HepG2 (cell line): ENCODE data around the gene FRMD4B. TPM values are rescaled to one million over a fixed set of nuclear protein-coding genes. Genes with fewer than 3 reads are reported as not detected.

Experiments used
- ATAC-seq: fragments of 200-7000 bp; cut with Tn5 transposase; 3 replicates; pipeline ENCODE4 v1.9.1; 2020; ENCODE audit warnings: mild to moderate bottlenecking, moderate library complexity
- BruUV-seq: library from RNA; stranded (reverse); fragments of 400-500 nt; replicated peaks from 2 replicates; lab custom pipeline; 2021; lab: Mats Ljungman, UMichigan
- CTCF ChIA-PET: fragments of 300-600 bp; formaldehyde crosslinking; extraction: SDS; loops from one replicate; lab custom pipeline; 2021; ENCODE audit warnings: low total read pairs, inconsistent platforms, low intra/inter-chr PET ratio; lab: Yijun Ruan, JAX
- POLR2A ChIA-PET: fragments of 350-600 bp; sonication (Branson Sonifier 250); formaldehyde crosslinking; loops from one replicate; lab custom pipeline; 2020; ENCODE audit warnings: antibody characterized with exemption, inconsistent platforms; lab: Yijun Ruan, JAX
- DNase-seq: peaks from one replicate; pipeline ENCODE4 v3.0.0-alpha.2; 2015; ENCODE audit warnings: low spot score
- FAIRE-seq: peaks from 3 replicates; lab custom pipeline; 2011; peaks lifted over from hg19 to GRCh38; lab: Jason Lieb, UNC
- H2AFZ ChIP-seq: one replicate; pipeline ENCODE4 v1.6.1; 2011; ENCODE audit warnings: low read length, inconsistent platforms
- H3K27ac ChIP-seq: fragments of 300-600 bp; 3 replicates; pipeline ENCODE4 v1.8.0; 2011; ENCODE audit warnings: mixed run types, mild to moderate bottlenecking, mixed read lengths, low read length, inconsistent platforms; ENCODE audit not compliant: insufficient read depth; ENCODE audit errors: extremely low read length
- H3K27me3 ChIP-seq, 2 experiments: fragments of 200-600 bp in 1 of 2; 2 replicates in 1 of 2; 3 replicates in 1 of 2; pipeline versions ENCODE4 v1.6.0 to v1.8.0; 2011; ENCODE audit warnings: low read length in 2 of 2, mild to moderate bottlenecking in 2 of 2, moderate library complexity in 2 of 2, inconsistent platforms in 1 of 2; ENCODE audit not compliant: insufficient read depth in 2 of 2, control insufficient read depth in 1 of 2
- H3K36me3 ChIP-seq, 2 experiments: fragments of 200-600 bp in 1 of 2; replicated peaks in 1 of 2; 2 replicates in 1 of 2; 3 replicates in 1 of 2; pipeline versions ENCODE4 v1.5.1 to v1.8.0; 2011; ENCODE audit warnings: low read length in 2 of 2, inconsistent platforms in 1 of 2; ENCODE audit not compliant: insufficient read depth in 2 of 2, control insufficient read depth in 1 of 2
- H3K4me1 ChIP-seq: 2 replicates; pipeline ENCODE4 v1.5.1; 2012; ENCODE audit warnings: low read length, inconsistent platforms; ENCODE audit not compliant: insufficient read depth
- H3K4me2 ChIP-seq: 2 replicates; pipeline ENCODE4 v1.6.0; 2011; ENCODE audit warnings: low read depth, low read length, inconsistent platforms
- H3K4me3 ChIP-seq, 3 experiments: fragments of 200-600 bp in 1 of 3; sonication (generic), shearing (Covaris generic) in 1 of 3; replicated peaks in 1 of 3; 2 replicates each; pipeline ENCODE4 v1.5.1; 2011 to 2016; ENCODE audit warnings: low read length in 3 of 3, inconsistent platforms in 2 of 3, low read depth in 2 of 3, mild to moderate bottlenecking in 2 of 3, control low read depth in 1 of 3, mixed read lengths in 1 of 3; ENCODE audit not compliant: insufficient read depth in 1 of 3
- H3K79me2 ChIP-seq: one replicate; pipeline ENCODE4 v1.6.1; 2011; ENCODE audit warnings: low read length, inconsistent platforms; ENCODE audit not compliant: insufficient read depth
- H3K9ac ChIP-seq: 2 replicates; pipeline ENCODE4 v1.6.0; 2011; ENCODE audit warnings: mild to moderate bottlenecking, low read depth, low read length, inconsistent platforms; ENCODE audit not compliant: insufficient read depth
- H3K9me3 ChIP-seq: 2 replicates; pipeline ENCODE4 v1.5.1; 2012; ENCODE audit warnings: mild to moderate bottlenecking, low read length
- H4K20me1 ChIP-seq: 2 replicates; pipeline ENCODE4 v1.6.0; 2011; ENCODE audit warnings: inconsistent platforms, mild to moderate bottlenecking, low read length, moderate library complexity; ENCODE audit not compliant: insufficient read depth
- FIP1L1 ChIP-seq: fragments of 200-400 bp; formaldehyde crosslinking; IDR thresholded peaks from 2 replicates; pipeline ENCODE4 v1.6.1; 2018; ENCODE audit warnings: low read depth, mild to moderate bottlenecking, low read length, moderate library complexity, borderline replicate concordance; ENCODE audit not compliant: insufficient read depth
- HIVEP1 ChIP-seq: sonication (generic); formaldehyde crosslinking; IDR thresholded peaks from 2 replicates; pipeline ENCODE4 v1.4.0; 2020; ENCODE audit warnings: mild to moderate bottlenecking, missing genetic modification reagents
- HMGXB4 ChIP-seq, 2 experiments: sonication (generic) in 1 of 2; formaldehyde crosslinking in 1 of 2; IDR thresholded peaks; 2 replicates each; pipeline versions ENCODE4 v1.4.0 to v1.6.1; 2018 to 2020; ENCODE audit warnings: missing genetic modification reagents in 2 of 2, borderline replicate concordance in 1 of 2, low read depth in 1 of 2, mild to moderate bottlenecking in 1 of 2, missing biosample characterization in 1 of 2
- NPAS2 ChIP-seq: sonication (generic); formaldehyde crosslinking; IDR thresholded peaks from 2 replicates; pipeline ENCODE4 v1.8.0; 2022; ENCODE audit warnings: mild to moderate bottlenecking, missing genetic modification reagents, borderline replicate concordance
- PAXIP1 ChIP-seq: sonication (generic); formaldehyde crosslinking; conservative IDR thresholded peaks from 2 replicates; pipeline ENCODE4 v1.4.0; 2020; ENCODE audit warnings: mild to moderate bottlenecking, missing genetic modification reagents, moderate library complexity
- POLR2AphosphoS2 ChIP-seq: IDR thresholded peaks from 2 replicates; pipeline ENCODE4 v1.6.1; 2011; ENCODE audit warnings: low read depth, low read length, improper control_type of control experiment
- TCF7L2 ChIP-seq: IDR thresholded peaks from 2 replicates; pipeline ENCODE4 v1.6.1; 2011; ENCODE audit warnings: mild to moderate bottlenecking, low read depth, low read length, moderate library complexity
- YY1 ChIP-seq: IDR thresholded peaks from 2 replicates; pipeline ENCODE4 v1.6.1; 2011; ENCODE audit warnings: low read length, low read depth, moderate library complexity, mild to moderate bottlenecking; ENCODE audit not compliant: insufficient read depth, insufficient replicate concordance
- ZFY ChIP-seq: sonication (generic); formaldehyde crosslinking; IDR thresholded peaks from 2 replicates; pipeline ENCODE4 v1.4.0; 2020; ENCODE audit warnings: missing genetic modification reagents
- ZMYM3 ChIP-seq: sonication (generic); formaldehyde crosslinking; IDR thresholded peaks from 2 replicates; pipeline ENCODE4 v1.5.1; 2020; ENCODE audit warnings: mild to moderate bottlenecking, missing genetic modification reagents
- ZNF20 ChIP-seq: sonication (generic); formaldehyde crosslinking; IDR thresholded peaks from 2 replicates; pipeline ENCODE4 v1.4.0; 2020; ENCODE audit warnings: mild to moderate bottlenecking, moderate library complexity, missing genetic modification reagents
- ZNF230 ChIP-seq: sonication (generic); formaldehyde crosslinking; IDR thresholded peaks from 2 replicates; pipeline ENCODE4 v1.4.0; 2020; ENCODE audit warnings: mild to moderate bottlenecking, missing genetic modification reagents
- ZNF33B ChIP-seq: sonication (generic); formaldehyde crosslinking; IDR thresholded peaks from 2 replicates; pipeline ENCODE4 v1.5.1; 2020; ENCODE audit warnings: mild to moderate bottlenecking, missing genetic modification reagents
- ZNF652 ChIP-seq: IDR thresholded peaks from 2 replicates; pipeline ENCODE4 v1.6.1; 2016; ENCODE audit warnings: low read depth, borderline replicate concordance
- ZNF841 ChIP-seq: sonication (generic); formaldehyde crosslinking; IDR thresholded peaks from 2 replicates; pipeline ENCODE4 v1.8.1; 2023; ENCODE audit warnings: missing genetic modification reagents, borderline replicate concordance
- WGBS: methylation state at CpG from one replicate; pipeline ENCODE4 v1.1.6; 2017; ENCODE audit warnings: low lambda C conversion rate; 5-methylcytosine and 5-hydroxymethylcytosine counted together
- in situ Hi-C: cut with HindIII; loops from 2 replicates; pipeline ENCODE4 v1.10.0; 2017; ENCODE audit warnings: low pct_unique_long_range_greater_than_20kb; ENCODE audit not compliant: extremely low pct_ligation_motif_present
- intact Hi-C: fragments of 100-400 bp; cut with micrococcal nuclease; formaldehyde crosslinking; loops from one replicate; pipeline ENCODE4 v1.10.0; 2022; ENCODE audit not compliant: unreplicated experiment
- polyA plus RNA-seq, 8 experiments: library from polyadenylated mRNA; depleted of rRNA in 3 of 8; stranded (reverse) in 7 of 8; unstranded in 1 of 8; fragments of >200 nt; fragmentation: Illumina TruSeq in 4 of 8; extraction: Trizol in 4 of 8; gene quantifications; 2 replicates each; pipeline versions ENCODE4 v1.2.1 to v1.2.3, GENCODE V29; 2011 to 2016; ENCODE audit warnings: low read depth in 4 of 8, missing spikeins in 1 of 8, mixed read lengths in 1 of 8; ENCODE audit not compliant: insufficient read depth in 1 of 8
- total RNA-seq, 5 experiments: library from RNA; depleted of rRNA; stranded (reverse); fragments of >200 nt; fragmentation: Illumina TruSeq; extraction: Trizol; gene quantifications; 2 replicates each; pipeline ENCODE4 v1.2.3, GENCODE V29; 2016; ENCODE audit warnings: low read depth in 1 of 5

FRMD4B gene
- total and polyA plus RNA-seq, 2 of the 13 experiments (the other 11 are each of a cell fraction or from before 2014, with no cell fraction given), result 3.0 to 3.3 TPM

DNA sequence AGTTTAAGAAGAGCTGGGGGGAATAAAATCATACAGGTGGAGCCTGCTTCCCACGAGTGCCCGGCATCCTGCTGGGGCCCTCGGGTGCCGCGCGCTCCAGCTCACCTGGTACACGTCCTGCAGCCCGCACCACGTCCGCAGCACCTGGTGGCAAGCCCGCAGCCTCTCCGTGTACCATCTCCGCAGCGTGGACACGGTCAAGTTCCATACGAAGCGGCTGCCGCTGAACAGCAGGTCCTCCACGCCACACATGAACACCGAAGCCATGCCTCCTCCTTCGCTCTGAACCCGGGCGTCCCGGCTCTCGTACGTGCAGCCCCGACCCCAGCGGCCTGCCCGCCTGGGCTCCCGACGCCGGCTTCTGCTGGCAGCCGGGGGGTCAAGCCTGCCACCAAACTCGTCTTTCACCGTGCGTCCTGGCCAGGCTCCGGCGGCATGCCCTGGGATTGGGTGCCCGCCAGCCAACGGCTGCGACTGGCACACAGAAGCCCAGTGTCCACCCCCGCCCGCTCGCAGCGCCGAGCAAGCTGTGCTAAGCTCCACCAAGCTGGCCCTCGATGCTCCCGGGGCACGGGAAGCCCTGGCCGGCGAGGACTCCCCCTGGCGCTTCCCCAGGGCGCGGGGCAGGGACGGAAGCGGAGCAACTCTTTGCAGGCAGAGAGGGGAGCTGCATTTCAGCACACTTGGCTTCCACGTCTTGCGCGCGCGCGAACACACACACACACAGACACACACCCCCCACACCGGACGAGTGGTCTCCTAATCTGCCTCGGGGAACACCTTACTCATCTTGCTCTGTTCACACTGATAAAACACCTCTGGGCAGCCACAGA, at the start of gene FRMD4B (continued):
- no peak for TF ChIP-seq HMGXB4 (CRISPR knock-in tag; IDR thresholded peaks at IDR 0.05; ENCODE audit: borderline replicate concordance in 1 of 2, low read depth in 1 of 2)
- no peak for TF ChIP-seq ZMYM3 (CRISPR knock-in tag)
- TF ChIP-seq ZFY (CRISPR knock-in tag), result no peak
- TF ChIP-seq ZNF33B, result no peak
- no peak for TF ChIP-seq NPAS2 (CRISPR knock-in tag)

- no peaks in the 10 kb centered on the region for H3K27me3 ChIP-seq
- ATAC-seq, result no peak
- no peaks in the 10 kb centered on the region for H4K20me1 ChIP-seq
- no peak overlapping the region for H2AFZ ChIP-seq
- BruUV-seq, result no TSS peak
- no peak overlapping the region for H3K4me3 ChIP-seq
- CTCF ChIA-PET, result no interaction called here
- no peaks in the 10 kb centered on the region for H3K79me2 ChIP-seq
- no peak overlapping the region for H3K27ac ChIP-seq
- DNase-seq, result no peak
- intact Hi-C loops, result no loop called here
- no peak overlapping the region for H3K9ac ChIP-seq
- no peaks in the 10 kb centered on the region for H3K36me3 ChIP-seq
- no peak for TF ChIP-seq ZNF841
- no peak for TF ChIP-seq ZNF20 (CRISPR knock-in tag)
- TF ChIP-seq POLR2AphosphoS2, result no peak
- TF ChIP-seq PAXIP1 (CRISPR knock-in tag), result no peak
- TF ChIP-seq ZNF230 (CRISPR knock-in tag), result no peak
- TF ChIP-seq YY1, result no peak
- TF ChIP-seq TCF7L2, result no peak
- no peak for TF ChIP-seq FIP1L1
- no peak for TF ChIP-seq ZNF652 (CRISPR knock-in tag)
- no peak for TF ChIP-seq HIVEP1 (CRISPR knock-in tag)
- in situ Hi-C loops, result no loop called here
- H3K9me3 ChIP-seq, result no peaks in the 10 kb centered on the region
- FAIRE-seq, result no peak
- POLR2A ChIA-PET, result no interaction called here
- H3K4me2 ChIP-seq, result no peak overlapping the region
- 0% methylated on average over 4 of the region's 4 CpGs for WGBS
- no peaks in the 10 kb centered on the region for H3K4me1 ChIP-seq
Measured at GRCh38 chr3:69433969-69434325, 48.1 kb upstream of the FRMD4B start.
